ENCODE measurements around the gene RAB24.

The RAB24 gene

DNA sequence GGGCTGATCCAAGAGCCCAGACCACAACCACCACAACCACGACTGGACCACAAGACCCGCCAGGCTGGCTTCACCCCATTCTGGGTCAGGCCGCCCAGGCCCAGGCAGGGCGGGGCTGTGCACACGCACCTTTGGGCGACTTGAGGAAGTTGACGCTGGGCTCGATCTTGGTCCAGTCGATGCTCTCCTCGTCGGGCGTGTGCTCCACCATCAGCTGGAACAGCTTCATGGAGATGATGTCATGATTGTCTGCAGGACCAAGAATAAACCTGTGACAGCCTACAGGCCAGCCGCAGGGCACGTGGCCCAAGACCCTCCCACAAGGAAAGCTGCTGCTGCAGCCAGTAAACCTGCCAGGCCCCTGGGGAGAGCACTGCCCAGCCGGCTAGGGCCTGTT is 30.6 kb upstream of the RAB24 start:
- Histone ChIP-seq H3K9me3 (ENCODE audit: insufficient read depth, low read length, severe bottlenecking) (no peaks in the 10 kb centered on the region), H2AFZ (ENCODE audit: low read depth, low read length) (no peak overlapping the region), H3K4me3 (ENCODE audit: low read depth in 1 of 2, low read length in 2 of 2) (no peak overlapping the region), H3K9ac (ENCODE audit: low read depth, low read length) (no peak overlapping the region), H3K79me2 (ENCODE audit: insufficient read depth, low read length) (peaks cover 6% of the 10 kb centered on the region), H3K4me1 (ENCODE audit: insufficient read depth, low read length) (no peaks in the 10 kb centered on the region), H3K4me2 (ENCODE audit: insufficient read depth, low read length) (no peak overlapping the region), H4K20me1 (ENCODE audit: insufficient read depth, low read length) (peaks cover 38% of the 10 kb centered on the region; the same call in 1 of the 2 replicates), H3K36me3 (ENCODE audit: insufficient read depth, low read length) (peaks cover 91% of the 10 kb centered on the region), H3K27me3 (ENCODE audit: insufficient read depth, low read length, poor library complexity) (no peaks in the 10 kb centered on the region), H3K27ac (ENCODE audit: low read length) (no peak overlapping the region)
- no peak for DNase-seq
- TF ChIP-seq CTCF (IDR thresholded peaks at IDR 0.05; ENCODE audit: borderline replicate concordance, extremely low read depth, low read length, poor library complexity, severe bottlenecking): no peak
- no peak for TF ChIP-seq EZH2 (IDR thresholded peaks at IDR 0.05; ENCODE audit: borderline replicate concordance, low read depth, low read length, severe bottlenecking)
- no peak for ATAC-seq (ENCODE audit: insufficient read depth, low read depth)

- ATAC-seq (ENCODE audit: insufficient read depth, low read depth) (no peak), DNase-seq (no peak)
- no peak overlapping the region for H3K27ac ChIP-seq (ENCODE audit: low read length)
- no peaks in the 10 kb centered on the region for H3K27me3 ChIP-seq (ENCODE audit: insufficient read depth, low read length, poor library complexity)
- H4K20me1 ChIP-seq (ENCODE audit: insufficient read depth, low read length): peaks cover 33% of the 10 kb centered on the region; the same call in 1 of the 2 replicates
- no peaks in the 10 kb centered on the region; the same call in 1 of the 2 replicates for H3K79me2 ChIP-seq (ENCODE audit: insufficient read depth, low read length)
- H3K4me2 ChIP-seq (ENCODE audit: insufficient read depth, low read length): no peak overlapping the region
- H3K4me3 ChIP-seq (ENCODE audit: low read depth in 1 of 2, low read length in 2 of 2): no peak overlapping the region
- no peak overlapping the region for H2AFZ ChIP-seq (ENCODE audit: low read depth, low read length)
- H3K4me1 ChIP-seq (ENCODE audit: insufficient read depth, low read length): no peaks in the 10 kb centered on the region
- TF ChIP-seq CTCF (IDR thresholded peaks at IDR 0.05; ENCODE audit: borderline replicate concordance, extremely low read depth, low read length, poor library complexity, severe bottlenecking): no peak
- no peak for TF ChIP-seq EZH2 (IDR thresholded peaks at IDR 0.05; ENCODE audit: borderline replicate concordance, low read depth, low read length, severe bottlenecking)
- H3K9ac ChIP-seq (ENCODE audit: low read depth, low read length): no peak overlapping the region
- peaks cover 85% of the 10 kb centered on the region for H3K36me3 ChIP-seq (ENCODE audit: insufficient read depth, low read length)
- H3K9me3 ChIP-seq (ENCODE audit: insufficient read depth, low read length, severe bottlenecking): no peaks in the 10 kb centered on the region
Observed at GRCh38 chr5:177333420-177334154, 30.1 kb upstream of the RAB24 start.

GRCh38 chr5:177332896-177333260 is 29.4 kb upstream of the RAB24 start:
- Histone ChIP-seq H3K27ac (ENCODE audit: low read length) (no peak overlapping the region), H3K9me3 (ENCODE audit: insufficient read depth, low read length, severe bottlenecking) (no peaks in the 10 kb centered on the region), H3K36me3 (ENCODE audit: insufficient read depth, low read length) (peaks cover 78% of the 10 kb centered on the region), H2AFZ (ENCODE audit: low read depth, low read length) (no peak overlapping the region), H3K27me3 (ENCODE audit: insufficient read depth, low read length, poor library complexity) (no peaks in the 10 kb centered on the region), H3K4me1 (ENCODE audit: insufficient read depth, low read length) (no peaks in the 10 kb centered on the region), H4K20me1 (ENCODE audit: insufficient read depth, low read length) (peaks cover 25% of the 10 kb centered on the region; the same call in 1 of the 2 replicates), H3K9ac (ENCODE audit: low read depth, low read length) (no peak overlapping the region), H3K4me3 (ENCODE audit: low read depth in 1 of 2, low read length in 2 of 2) (no peak overlapping the region), H3K79me2 (ENCODE audit: insufficient read depth, low read length) (no peaks in the 10 kb centered on the region), H3K4me2 (ENCODE audit: insufficient read depth, low read length) (no peak overlapping the region)
- ATAC-seq (ENCODE audit: insufficient read depth, low read depth) (no peak), DNase-seq (no peak)
- TF ChIP-seq CTCF (IDR thresholded peaks at IDR 0.05; ENCODE audit: borderline replicate concordance, extremely low read depth, low read length, poor library complexity, severe bottlenecking) (no peak), EZH2 (IDR thresholded peaks at IDR 0.05; ENCODE audit: borderline replicate concordance, low read depth, low read length, severe bottlenecking) (no peak)

Measured in DND-41 (cell line).